Right atrium auricular region (tissue), 2 donors: ENCODE data around the gene KMT2E. TPM values are rescaled to one million over a fixed set of nuclear protein-coding genes. Genes with fewer than 3 reads are reported as not detected.
A peak's percentile ranks its signal among the peaks of the same experiment; 100 is the strongest.

ENCODE experiments used
- DNase-seq: peaks from one replicate; pipeline ENCODE4 v3.0.0-alpha.2; 2019; ENCODE audit warnings: low spot score
- H3K27ac ChIP-seq, 2 donors: fragments of 200-600 bp; sonication (generic); 1 replicate in 1 of 2; 2 replicates in 1 of 2; pipeline ENCODE4 v1.5.1; 2016 to 2019
- H3K27me3 ChIP-seq, 2 donors: fragments of 200-600 bp; sonication (generic); one replicate each; pipeline versions ENCODE4 v1.5.1 to v1.6.0; 2017 to 2019
- H3K36me3 ChIP-seq: fragments of 200-600 bp; sonication (generic); one replicate; pipeline ENCODE4 v1.5.1; 2016
- H3K4me1 ChIP-seq, 2 donors: fragments of 200-600 bp; sonication (generic); one replicate each; pipeline versions ENCODE4 v1.5.1 to v1.6.0; 2017 to 2019
- H3K4me3 ChIP-seq, 2 donors: fragments of 200-600 bp; sonication (generic); 1 replicate in 1 of 2; 2 replicates in 1 of 2; pipeline ENCODE4 v1.5.1; 2017 to 2019; ENCODE audit warnings: mild to moderate bottlenecking in 1 of 2, moderate library complexity in 1 of 2
- H3K9me3 ChIP-seq, 2 donors: fragments of 200-600 bp; sonication (generic); one replicate each; pipeline ENCODE4 v1.5.1; 2019
- total RNA-seq, 2 donors: library from RNA; depleted of rRNA; stranded (reverse); fragments of >200 nt; gene quantifications; one replicate each; pipeline ENCODE4 v1.1.0, GENCODE V29; 2016
- TF ChIP-seq, protein P1 (sequence below), 2 donors: fragments of 200-600 bp; sonication (generic); IDR thresholded peaks; one replicate each; pipeline ENCODE4 v1.5.1; 2019; ENCODE audit warnings: antibody characterized with exemption in 2 of 2

KMT2E gene
- total RNA-seq, 2 donors from 2014 or later: 51.4 to 81.3 TPM

DNA sequence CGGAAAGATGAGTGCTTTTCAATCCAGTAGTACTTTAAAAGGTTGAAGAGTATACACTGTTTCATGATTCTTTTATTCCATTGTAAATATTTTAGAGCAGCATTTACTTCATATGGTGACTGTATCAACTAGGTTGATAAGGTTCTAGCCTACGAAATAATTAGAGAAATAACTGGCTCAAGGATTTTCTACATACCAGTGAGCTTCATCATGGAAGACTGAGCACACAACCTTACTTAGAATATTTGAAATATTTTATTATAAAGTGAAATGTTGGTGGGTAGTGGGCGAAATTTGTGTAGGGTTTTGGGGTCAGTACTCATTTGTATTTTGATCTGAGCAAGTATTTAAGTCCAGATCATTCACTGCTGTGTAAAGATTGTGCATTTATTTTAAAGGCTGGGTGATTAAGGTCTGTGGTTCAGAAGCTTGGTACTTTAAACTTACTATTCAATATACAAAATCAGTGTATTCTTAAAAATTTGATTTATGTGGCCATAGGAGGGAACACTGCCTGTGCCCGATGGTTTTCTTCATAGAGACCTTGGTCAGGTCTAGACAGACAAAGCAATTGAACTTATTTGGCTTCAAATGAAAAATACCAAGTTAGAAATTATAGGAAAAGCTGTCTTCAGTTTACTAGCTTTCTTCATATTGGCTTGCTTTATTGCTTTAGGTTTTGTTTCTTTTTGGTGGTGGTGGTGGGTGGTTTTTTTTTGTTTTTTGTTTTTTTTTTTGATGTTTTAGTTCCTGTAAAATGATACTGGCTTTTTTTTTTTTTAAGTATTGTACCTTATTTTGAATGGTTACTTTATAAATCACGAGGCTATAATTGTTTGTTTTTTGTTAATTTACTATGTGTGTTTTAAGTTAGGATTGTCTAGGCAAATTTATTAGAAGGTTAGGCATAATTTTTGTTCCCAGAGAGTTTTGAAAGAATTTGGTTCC, 3.0 kb downstream of the KMT2E start:
- Histone ChIP-seq H3K36me3 (no peaks in the 10 kb centered on the region), H3K4me3 (peak overlapping the region; percentile 76 to 93), H3K9me3 (no peaks in the 10 kb centered on the region), H3K4me1 (peaks cover 0 to 58% of the 10 kb centered on the region in 2 donors), H3K27ac (peak overlapping the region; percentile 100), H3K27me3 (no peaks in the 10 kb centered on the region)
- DNase-seq: no peak
- TF ChIP-seq, protein P1, sequence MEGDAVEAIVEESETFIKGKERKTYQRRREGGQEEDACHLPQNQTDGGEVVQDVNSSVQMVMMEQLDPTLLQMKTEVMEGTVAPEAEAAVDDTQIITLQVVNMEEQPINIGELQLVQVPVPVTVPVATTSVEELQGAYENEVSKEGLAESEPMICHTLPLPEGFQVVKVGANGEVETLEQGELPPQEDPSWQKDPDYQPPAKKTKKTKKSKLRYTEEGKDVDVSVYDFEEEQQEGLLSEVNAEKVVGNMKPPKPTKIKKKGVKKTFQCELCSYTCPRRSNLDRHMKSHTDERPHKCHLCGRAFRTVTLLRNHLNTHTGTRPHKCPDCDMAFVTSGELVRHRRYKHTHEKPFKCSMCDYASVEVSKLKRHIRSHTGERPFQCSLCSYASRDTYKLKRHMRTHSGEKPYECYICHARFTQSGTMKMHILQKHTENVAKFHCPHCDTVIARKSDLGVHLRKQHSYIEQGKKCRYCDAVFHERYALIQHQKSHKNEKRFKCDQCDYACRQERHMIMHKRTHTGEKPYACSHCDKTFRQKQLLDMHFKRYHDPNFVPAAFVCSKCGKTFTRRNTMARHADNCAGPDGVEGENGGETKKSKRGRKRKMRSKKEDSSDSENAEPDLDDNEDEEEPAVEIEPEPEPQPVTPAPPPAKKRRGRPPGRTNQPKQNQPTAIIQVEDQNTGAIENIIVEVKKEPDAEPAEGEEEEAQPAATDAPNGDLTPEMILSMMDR (IDR thresholded peaks at IDR 0.05): no peak

DNA sequence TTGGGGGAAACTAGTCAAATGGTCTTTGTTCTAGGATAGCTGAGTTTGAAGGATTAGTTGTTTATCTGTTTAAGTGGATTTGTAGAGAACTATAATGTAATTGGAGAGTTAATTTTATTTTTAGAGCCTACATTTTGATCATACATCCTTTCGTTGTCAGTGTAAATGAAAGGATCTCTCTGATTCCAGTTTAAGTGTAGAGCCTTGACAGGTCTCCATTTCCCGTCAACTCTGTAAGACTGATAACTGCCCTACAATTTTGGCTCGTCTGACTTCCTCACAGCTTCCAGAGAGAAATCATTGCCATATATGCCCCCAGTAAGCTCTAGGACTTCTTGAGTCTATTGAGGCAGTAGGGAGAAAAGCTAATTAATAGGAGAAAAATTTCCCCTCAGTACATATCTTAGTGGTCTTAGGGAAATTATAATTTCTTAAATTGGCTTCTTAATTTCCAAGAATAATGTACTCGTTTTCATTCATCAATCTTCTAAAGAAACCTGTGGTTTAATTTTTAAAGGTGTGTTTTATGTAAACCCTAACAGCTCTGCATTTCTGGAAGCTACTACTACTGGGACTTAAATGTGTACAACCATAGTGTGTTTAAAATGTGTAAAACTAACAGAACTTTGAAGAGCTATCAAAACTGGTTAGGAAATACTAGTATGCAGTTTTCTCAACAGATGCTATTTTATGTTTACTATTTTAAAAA, 3.8 kb downstream of the KMT2E start:
- no peak for DNase-seq
- TF ChIP-seq, protein P1 (IDR thresholded peaks at IDR 0.05): no peak
- Histone ChIP-seq H3K36me3 (no peaks in the 10 kb centered on the region), H3K4me3 (peak overlapping the region; percentile 76 to 93), H3K9me3 (no peaks in the 10 kb centered on the region), H3K4me1 (peaks cover 0 to 66% of the 10 kb centered on the region in 2 donors), H3K27ac (peak overlapping the region; percentile 100), H3K27me3 (no peaks in the 10 kb centered on the region)

DNA sequence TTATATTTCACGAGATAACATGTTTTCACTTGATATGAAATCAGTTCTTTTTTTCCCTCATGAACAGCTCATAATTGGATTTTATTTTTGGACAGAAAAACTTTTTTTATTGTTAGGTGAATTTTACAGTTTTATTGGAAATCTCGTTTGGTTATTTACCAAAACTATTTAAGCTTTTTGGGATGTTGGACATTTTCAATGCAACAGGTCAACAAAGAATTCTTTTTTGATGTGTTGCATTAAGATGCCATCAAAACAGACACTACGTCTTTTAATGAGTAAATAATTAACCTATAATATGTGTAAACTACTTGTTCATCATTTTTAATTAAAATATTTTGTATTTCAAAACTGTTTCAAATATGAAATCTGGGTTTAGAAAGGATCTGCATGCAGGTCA, 5.3 kb downstream of the KMT2E start:
- DNase-seq: no peak
- Histone ChIP-seq H3K27me3 (no peaks in the 10 kb centered on the region), H3K4me1 (peaks cover 0 to 78% of the 10 kb centered on the region in 2 donors), H3K4me3 (no peak overlapping the region), H3K9me3 (no peaks in the 10 kb centered on the region), H3K27ac (peak overlapping the region; percentile 53 to 100), H3K36me3 (no peaks in the 10 kb centered on the region)
- TF ChIP-seq, protein P1 (IDR thresholded peaks at IDR 0.05): no peak

DNA sequence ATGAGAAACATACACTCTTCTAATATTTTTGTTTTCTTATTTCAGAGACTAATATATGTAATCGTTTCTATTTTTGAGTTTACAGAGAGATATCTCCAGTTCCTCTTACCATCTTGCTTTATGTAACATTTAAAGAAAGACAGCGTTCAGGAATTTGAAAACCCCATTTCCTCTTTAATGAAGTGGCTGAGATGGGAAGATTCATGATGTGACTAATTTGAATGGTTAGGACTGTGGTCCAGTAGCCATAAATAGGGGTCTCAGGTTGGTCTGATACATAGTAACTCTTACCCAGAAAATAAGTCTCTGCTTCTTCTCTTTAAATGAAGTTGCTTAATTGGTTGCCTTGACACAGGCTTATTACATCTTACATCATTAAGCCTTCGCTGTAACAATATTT, 6.9 kb downstream of the KMT2E start:
- Histone ChIP-seq H3K4me1 (peaks cover 0 to 94% of the 10 kb centered on the region in 2 donors), H3K4me3 (no peak overlapping the region), H3K27me3 (no peaks in the 10 kb centered on the region), H3K27ac (peak overlapping the region in 1 of 2 donors; percentile 100), H3K9me3 (no peaks in the 10 kb centered on the region), H3K36me3 (no peaks in the 10 kb centered on the region)
- no peak for DNase-seq
- TF ChIP-seq, protein P1 (IDR thresholded peaks at IDR 0.05): no peak

DNA sequence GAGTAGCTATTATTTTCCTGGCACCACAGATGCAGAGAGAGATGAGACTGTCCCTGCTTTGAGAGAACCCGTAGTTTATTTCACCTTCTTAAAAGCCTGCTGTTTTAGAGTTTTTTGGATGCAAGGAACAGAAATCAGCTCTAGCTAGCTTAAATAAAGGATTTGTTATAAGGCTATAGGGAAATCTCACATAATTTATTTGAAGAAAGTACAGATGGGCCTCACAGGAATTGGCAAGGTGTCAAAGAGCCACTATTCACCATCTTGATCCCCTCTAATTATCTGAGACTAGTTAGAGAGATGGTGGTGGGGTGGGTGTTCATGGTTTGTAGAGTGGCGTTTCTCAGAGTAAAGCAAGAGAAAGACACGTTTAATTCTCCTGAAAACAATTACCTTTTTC, 7.3 kb downstream of the KMT2E start:
- no peaks in the 10 kb centered on the region for H3K9me3 ChIP-seq
- H3K4me1 ChIP-seq: peaks cover 0 to 94% of the 10 kb centered on the region in 2 donors
- H3K27ac ChIP-seq: peak overlapping the region in 1 of 2 donors; percentile 100
- H3K36me3 ChIP-seq: no peaks in the 10 kb centered on the region
- TF ChIP-seq, protein P1 (IDR thresholded peaks at IDR 0.05): no peak
- no peak overlapping the region for H3K4me3 ChIP-seq
- no peak for DNase-seq
- no peaks in the 10 kb centered on the region for H3K27me3 ChIP-seq
